HUDEP-2 (cell line): ENCODE data around the gene UBAC1.
A peak's percentile ranks its signal among the peaks of the same experiment; 100 is the strongest.

Experiments used
- DNase-seq, 76 experiments: peaks; one replicate each; lab custom pipeline; 2025; ENCODE audit not compliant: unreplicated experiment in 76 of 76; lab: John Stamatoyannopoulos, UW

Gene UBAC1

GRCh38 chr9:135993765-135994500, 32.8 kb upstream of the UBAC1 start:
- peak in 4 of 76 experiments; percentile 6 to 22 (median 10) for DNase-seq

DNA sequence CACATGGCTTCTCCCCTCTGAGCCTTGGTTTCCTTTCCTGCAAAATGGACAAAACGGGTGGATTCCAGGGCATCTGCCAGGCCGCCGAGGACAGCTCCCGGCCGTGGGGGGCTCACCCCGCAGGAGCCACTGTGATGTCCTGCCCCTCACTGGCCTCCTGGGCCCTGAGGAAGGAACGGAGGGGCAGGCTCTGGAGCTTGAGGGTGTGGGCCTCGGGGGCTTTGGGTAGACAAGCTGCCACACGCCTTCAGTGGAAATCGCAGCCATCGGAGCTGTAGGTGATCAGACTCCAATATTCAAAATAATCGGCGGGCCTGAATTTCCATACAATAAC, 32.2 kb upstream of the UBAC1 start:
- DNase-seq: no peak

- DNase-seq: peak in 73 of 76 experiments; percentile 27 to 87 (median 72)
Measured at GRCh38 chr9:135992486-135993408, 31.6 kb upstream of the UBAC1 start.

DNA sequence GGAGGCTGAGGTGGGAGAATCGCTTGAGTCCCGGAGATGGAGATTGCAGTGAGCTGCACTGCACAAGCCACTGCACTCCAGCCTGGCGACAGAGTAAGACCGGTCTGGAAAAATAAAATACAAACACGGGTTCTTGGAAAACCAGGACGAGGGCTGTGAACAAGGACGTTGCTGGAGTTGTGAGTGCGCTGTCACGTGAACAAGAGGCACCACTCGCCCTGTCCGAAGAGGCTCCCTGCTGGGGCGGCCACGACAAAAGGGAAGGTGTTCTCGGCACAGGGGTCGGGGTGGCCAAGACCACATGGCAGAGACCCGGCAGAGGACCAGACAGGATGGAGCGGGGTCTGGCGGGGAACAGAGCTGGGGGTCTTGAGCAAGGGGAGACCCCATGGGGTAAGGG, 30.6 kb upstream of the UBAC1 start:
- no peak for DNase-seq

DNA sequence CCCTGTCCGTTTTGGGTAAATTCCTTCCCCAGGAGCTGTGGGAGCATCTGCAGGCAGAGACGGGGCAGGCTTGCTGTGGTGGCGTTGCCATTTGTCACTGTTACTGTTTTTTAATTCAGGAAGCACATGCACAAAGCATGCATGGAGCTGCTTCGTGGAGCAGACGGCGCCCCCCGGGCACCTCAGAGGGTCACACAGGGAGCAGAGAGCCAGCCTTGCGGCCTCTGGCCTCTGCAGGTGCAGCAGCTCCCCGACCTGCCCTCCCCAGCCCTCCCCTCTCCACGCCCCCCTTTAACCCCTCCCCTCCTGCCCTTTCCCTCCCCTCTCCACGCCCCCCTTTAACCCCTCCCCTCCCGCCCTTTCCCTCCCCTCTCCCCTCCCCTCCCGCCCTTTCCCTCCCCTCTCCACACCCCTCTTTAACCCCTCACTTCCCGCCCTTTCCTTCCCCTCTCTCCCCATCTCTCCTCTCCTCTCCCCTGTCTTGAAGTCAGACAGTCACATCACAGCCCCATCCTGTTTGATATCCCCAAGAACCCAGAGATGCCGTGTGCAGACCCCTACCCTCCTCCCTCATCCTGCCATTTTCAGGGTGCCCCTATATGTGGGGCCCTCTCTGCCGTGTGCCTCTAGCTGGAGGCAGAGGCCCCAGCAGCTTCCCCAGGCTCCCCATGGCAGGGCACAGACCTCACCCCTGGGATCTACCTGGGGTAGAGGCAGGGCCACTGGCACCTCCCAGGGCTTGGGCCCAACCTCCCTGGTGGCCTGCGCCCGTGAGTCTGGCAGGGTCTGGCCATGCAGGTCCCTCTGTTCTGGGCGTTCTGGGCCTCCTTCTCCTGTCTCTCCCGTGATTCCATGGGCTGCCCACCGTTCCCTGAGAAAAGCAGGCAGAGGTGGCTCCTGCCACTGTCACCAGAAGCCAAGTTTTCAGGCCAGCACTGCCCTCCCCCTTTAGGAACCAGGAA, 29.6 kb upstream of the UBAC1 start:
- peak in 53 of 76 experiments; percentile 4 to 77 (median 49) for DNase-seq

GRCh38 chr9:135989722-135990467, 28.7 kb upstream of the UBAC1 start:
- no peak for DNase-seq

DNA sequence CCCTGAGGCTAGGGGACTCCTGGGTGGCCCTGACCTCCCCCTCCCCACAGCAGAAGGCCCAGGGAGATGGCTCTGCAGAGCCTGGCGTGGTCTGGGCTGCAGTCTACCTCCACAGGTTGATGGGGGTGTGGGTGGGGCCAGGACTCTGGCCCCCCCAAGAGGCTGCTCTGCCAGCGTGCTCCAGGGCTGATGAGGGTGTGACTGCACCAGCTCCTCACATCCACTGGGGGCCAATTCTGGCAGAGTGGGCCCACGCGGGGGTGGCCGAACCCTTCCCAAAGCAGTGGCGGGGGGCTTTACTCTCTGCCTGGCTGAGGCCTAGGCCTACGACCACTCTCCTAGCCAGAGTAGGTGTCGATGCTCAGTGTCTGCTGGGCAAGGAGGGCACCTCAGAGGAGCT, 28.0 kb upstream of the UBAC1 start:
- no peak for DNase-seq

DNA sequence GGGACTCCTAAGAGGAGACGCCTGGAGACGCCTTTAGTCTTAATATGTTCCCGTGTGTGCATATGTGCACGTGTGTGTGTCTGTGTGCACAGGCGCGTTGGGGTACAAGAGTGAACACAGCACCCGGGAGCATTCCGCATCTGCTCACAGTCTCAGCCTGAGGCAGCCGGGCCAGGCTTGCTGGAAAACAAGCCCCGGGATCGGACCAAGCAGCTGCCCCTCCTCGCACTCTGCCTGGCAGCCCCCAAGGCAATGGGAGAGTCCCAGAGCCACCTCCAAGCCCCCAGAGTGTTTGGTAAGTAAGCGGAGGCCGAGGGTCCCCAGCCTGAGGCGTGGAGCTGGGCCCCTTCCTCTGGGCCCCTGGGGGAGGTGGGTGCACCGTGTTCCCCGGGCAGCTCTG, 27.3 kb upstream of the UBAC1 start:
- no peak for DNase-seq

DNA sequence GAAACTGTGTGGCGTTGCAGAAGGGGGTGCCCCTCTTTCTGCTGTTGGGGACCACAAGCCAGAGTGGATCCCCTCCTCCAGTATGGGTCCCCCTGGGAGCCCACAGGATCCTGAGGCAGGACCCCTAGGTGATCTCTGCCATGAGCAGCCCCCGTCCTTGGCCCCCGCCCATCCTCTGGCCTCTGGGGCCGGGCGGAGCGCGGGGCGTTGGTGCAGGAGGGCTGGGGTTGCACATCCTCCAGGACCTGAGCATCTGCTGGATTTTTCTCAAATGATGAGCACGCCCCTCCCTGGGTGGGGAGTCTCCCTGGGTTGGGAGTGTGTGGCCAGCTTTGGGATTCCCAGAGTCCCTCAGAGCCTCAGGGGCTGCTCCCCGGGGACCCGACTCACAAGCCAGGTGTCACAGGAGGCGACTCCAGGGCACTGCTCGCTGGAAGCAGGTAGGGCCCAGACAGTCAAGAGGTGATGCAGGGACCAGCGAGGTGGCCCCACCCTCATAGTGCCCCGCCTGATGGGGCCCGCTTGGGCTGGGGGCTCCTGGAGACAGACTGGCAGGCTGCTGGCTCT, 26.7 kb upstream of the UBAC1 start:
- no peak for DNase-seq

- DNase-seq: no peak
Measured at GRCh38 chr9:135986605-135987004, 25.4 kb upstream of the UBAC1 start.

GRCh38 chr9:135985889-135986288, 24.7 kb upstream of the UBAC1 start:
- DNase-seq: no peak

GRCh38 chr9:135985459-135985774, 24.2 kb upstream of the UBAC1 start:
- DNase-seq: no peak

- no peak for DNase-seq
Measured at GRCh38 chr9:135984072-135984710, 23.0 kb upstream of the UBAC1 start.

- no peak for DNase-seq
Measured at GRCh38 chr9:135983208-135984071, 22.3 kb upstream of the UBAC1 start.

DNA sequence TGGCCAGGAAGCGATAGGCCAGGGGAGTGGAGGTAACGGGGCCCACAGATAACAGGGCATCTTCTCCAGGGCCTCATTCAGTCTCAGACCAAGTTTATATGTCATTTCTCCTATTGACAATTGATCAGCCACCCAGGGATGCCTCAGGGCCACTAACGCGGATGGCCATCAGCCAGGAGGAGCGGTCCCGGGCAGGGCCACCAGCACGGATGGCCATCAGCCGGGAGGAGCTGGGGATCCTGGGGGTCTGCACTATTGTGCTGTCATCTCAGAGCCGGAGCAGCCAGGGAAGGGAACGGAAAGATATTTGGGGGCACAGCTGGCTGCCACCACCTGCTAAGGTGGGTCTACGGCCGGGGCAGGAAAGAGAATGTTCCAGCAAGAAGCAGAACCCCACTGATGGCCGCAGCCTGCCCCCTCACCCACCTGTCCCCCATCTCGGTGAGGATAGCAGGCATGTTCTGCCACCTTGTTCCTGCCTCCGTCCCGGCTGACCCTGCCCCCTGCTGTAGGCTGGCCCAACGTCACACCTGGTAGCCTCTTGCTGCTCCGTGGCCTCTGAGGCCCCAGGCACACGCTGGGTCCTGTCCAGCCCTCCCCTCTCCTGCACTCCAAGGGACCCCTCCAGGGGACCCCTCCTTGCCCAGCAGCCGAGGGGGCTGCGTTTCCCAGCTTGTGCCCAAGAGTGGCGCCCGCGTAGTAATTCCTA, 21.5 kb upstream of the UBAC1 start:
- DNase-seq: no peak

- DNase-seq: no peak
Measured at GRCh38 chr9:135980926-135981630, 19.9 kb upstream of the UBAC1 start.

DNA sequence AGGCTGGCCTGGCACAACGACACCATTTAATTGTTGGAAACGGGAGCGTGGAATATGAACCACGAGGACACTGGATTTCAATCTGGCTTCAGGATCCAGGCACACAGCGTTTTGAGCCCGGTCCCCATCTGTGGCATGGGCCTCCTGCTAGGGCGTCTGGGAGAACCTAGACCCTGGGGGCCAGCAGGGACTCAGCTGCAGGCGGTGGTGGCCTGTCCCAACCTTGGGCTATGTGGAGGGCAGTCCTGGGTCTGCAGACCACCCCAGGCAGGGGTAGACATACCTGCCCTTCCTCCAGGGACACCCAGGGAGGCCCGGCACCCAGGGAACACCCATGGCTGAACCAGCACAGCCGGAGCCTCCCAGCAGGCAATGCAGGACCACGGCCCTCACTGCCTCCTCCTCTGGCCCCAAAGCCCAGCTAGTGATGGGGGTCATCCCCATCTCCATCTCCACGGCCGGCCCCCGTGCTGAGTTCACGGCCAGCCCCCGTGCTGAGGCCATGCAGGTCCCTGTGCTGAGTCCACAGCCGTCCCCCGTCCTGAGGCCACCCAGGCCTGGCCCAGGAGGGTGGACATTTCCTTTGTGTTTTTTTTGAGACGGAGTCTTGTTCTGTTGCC, 18.5 kb upstream of the UBAC1 start:
- DNase-seq: no peak
